ENCODE measurements around the gene SLC6A8. TPM values are rescaled to one million over a fixed set of nuclear protein-coding genes. Genes with fewer than 3 reads are reported as not detected.

SLC6A8 gene
- total RNA-seq, 2 experiments from 2014 or later: not detected

- no peak for DNase-seq (ENCODE audit: low spot score)
- H3K79me2 ChIP-seq (ENCODE audit: insufficient read depth, low read depth, low read length): no peaks in the 10 kb centered on the region
- no peaks in the 10 kb centered on the region for H3K9me2 ChIP-seq (ENCODE audit: insufficient read depth, low read length)
- CTCF ChIA-PET (ENCODE audit: unreplicated experiment): no interaction called here
- POLR2A ChIA-PET: no interaction called here
- H3K4me2 ChIP-seq (ENCODE audit: low read length): no peak overlapping the region
- TF ChIP-seq EZH2phosphoT487 (IDR thresholded peaks at IDR 0.05; ENCODE audit: borderline replicate concordance, low read depth, low read length): no peak
- TF ChIP-seq CTCF (conservative IDR thresholded peaks at IDR 0.05; ENCODE audit: low read length): no peak
- no peak overlapping the region for H2AFZ ChIP-seq (ENCODE audit: low read length)
- no peaks in the 10 kb centered on the region for H4K20me1 ChIP-seq (ENCODE audit: insufficient read depth, low read length)
- H3K4me1 ChIP-seq (ENCODE audit: insufficient read depth, low read length, poor library complexity, severe bottlenecking): no peaks in the 10 kb centered on the region
- H3K4me3 ChIP-seq (ENCODE audit: low read depth, low read length, poor library complexity, severe bottlenecking): no peak overlapping the region
- no TSS peak for BruUV-seq (replicated peaks)
- H3K36me3 ChIP-seq (ENCODE audit: insufficient read depth, low read length): no peaks in the 10 kb centered on the region
- no peak overlapping the region for H3K27ac ChIP-seq (ENCODE audit: low read depth, low read length, poor library complexity, severe bottlenecking)
- intact Hi-C loops (cut with micrococcal nuclease; ENCODE audit: unreplicated experiment): no loop called here
- no peaks in the 10 kb centered on the region for H3K9me3 ChIP-seq (ENCODE audit: low read length)
Observed at GRCh38 chrX:153647461-153648357, 40.0 kb upstream of the SLC6A8 start.

DNA sequence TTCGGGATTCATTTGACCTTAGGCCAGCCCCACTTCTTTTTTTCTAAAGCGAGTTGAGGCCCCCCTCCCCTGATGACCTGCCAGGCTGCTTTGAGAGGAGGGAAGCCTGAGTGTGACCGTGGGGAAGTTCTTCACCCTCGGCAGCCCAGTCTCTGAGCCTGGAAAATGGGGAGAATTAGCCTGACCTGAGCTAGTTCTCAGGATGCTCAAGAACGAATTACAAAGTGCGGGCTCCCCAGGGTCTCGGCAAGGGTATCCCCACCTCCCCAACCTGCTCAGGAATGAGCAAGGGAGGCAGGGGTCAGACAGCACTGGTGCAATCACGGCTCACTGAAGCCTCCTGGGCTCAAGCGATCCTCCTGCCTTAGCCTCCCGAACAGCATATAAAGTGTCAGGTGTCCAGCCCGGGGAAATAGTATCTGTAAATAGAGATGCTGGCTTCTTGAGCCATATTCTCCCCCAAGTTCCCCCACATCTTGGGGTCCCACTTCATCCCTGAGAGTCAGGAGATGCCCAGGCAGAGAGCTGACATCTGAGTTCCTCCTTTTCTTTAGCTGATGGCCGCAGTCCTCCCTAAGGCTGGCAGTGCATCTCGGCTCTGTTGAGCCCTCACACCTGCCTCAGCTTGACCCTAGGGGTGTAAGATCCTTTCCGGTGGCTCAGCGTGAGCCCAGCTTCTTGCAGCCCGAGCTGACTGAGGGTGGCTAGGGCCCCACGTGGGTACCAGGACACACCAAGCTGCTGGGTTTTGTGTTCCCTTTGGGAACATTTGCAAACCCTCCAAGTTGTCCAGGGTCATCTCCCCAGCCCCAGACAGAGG, 39.2 kb upstream of the SLC6A8 start:
- DNase-seq (ENCODE audit: low spot score): no peak
- TF ChIP-seq CTCF (conservative IDR thresholded peaks at IDR 0.05; ENCODE audit: low read length) (no peak), EZH2phosphoT487 (IDR thresholded peaks at IDR 0.05; ENCODE audit: borderline replicate concordance, low read depth, low read length) (no peak)
- H3K27ac ChIP-seq (ENCODE audit: low read depth, low read length, poor library complexity, severe bottlenecking): no peak overlapping the region
- no peak overlapping the region for H3K4me3 ChIP-seq (ENCODE audit: low read depth, low read length, poor library complexity, severe bottlenecking)
- BruUV-seq (replicated peaks): no TSS peak
- no peaks in the 10 kb centered on the region for H3K9me2 ChIP-seq (ENCODE audit: insufficient read depth, low read length)
- intact Hi-C loops (cut with micrococcal nuclease; ENCODE audit: unreplicated experiment): loop anchor here (1.0 kb wide), 2 partner anchors 93 to 109 kb away; no protein-coding TSS in a partner anchor
- H3K36me3 ChIP-seq (ENCODE audit: insufficient read depth, low read length): no peaks in the 10 kb centered on the region
- no peaks in the 10 kb centered on the region for H3K79me2 ChIP-seq (ENCODE audit: insufficient read depth, low read depth, low read length)
- H2AFZ ChIP-seq (ENCODE audit: low read length): no peak overlapping the region
- POLR2A ChIA-PET: no interaction called here
- no peaks in the 10 kb centered on the region for H4K20me1 ChIP-seq (ENCODE audit: insufficient read depth, low read length)
- CTCF ChIA-PET (ENCODE audit: unreplicated experiment): no interaction called here
- no peaks in the 10 kb centered on the region for H3K4me1 ChIP-seq (ENCODE audit: insufficient read depth, low read length, poor library complexity, severe bottlenecking)
- no peaks in the 10 kb centered on the region for H3K9me3 ChIP-seq (ENCODE audit: low read length)
- no peak overlapping the region for H3K4me2 ChIP-seq (ENCODE audit: low read length)
